H9 (cell line): Measurements from ENCODE around the gene TARBP2. TPM values are rescaled to one million over a fixed set of nuclear protein-coding genes. Genes with fewer than 3 reads are reported as not detected.
A peak's percentile ranks its signal among the peaks of the same experiment; 100 is the strongest.

Source experiments
- DNase-seq: peaks from one replicate; pipeline ENCODE4 v3.0.0-alpha.2; 2017
- H2AFZ ChIP-seq: one replicate; pipeline ENCODE4 v1.6.1; 2013; ENCODE audit warnings: mild to moderate bottlenecking, low read length, control low read depth, moderate library complexity
- H2AK5ac ChIP-seq: 2 replicates; pipeline ENCODE4 v1.6.1; 2013; ENCODE audit warnings: low read length, control low read depth, mixed read lengths; ENCODE audit not compliant: insufficient read length
- H2BK120ac ChIP-seq: one replicate; pipeline ENCODE4 v1.6.1; 2013; ENCODE audit warnings: low read depth, mild to moderate bottlenecking, low read length, control low read depth, inconsistent platforms; ENCODE audit not compliant: poor library complexity, severe bottlenecking
- H2BK12ac ChIP-seq: 2 replicates; pipeline ENCODE4 v1.6.1; 2013; ENCODE audit warnings: low read length, control low read depth, mixed read lengths, low read depth; ENCODE audit not compliant: insufficient read length
- H2BK15ac ChIP-seq: 2 replicates; pipeline ENCODE4 v1.6.1; 2013; ENCODE audit warnings: low read depth, low read length, control low read depth
- H2BK20ac ChIP-seq: one replicate; pipeline ENCODE4 v1.6.1; 2013; ENCODE audit warnings: low read depth, mild to moderate bottlenecking, low read length, control low read depth, inconsistent platforms; ENCODE audit not compliant: poor library complexity, severe bottlenecking
- H2BK5ac ChIP-seq: 2 replicates; pipeline ENCODE4 v1.6.1; 2013; ENCODE audit warnings: low read length, control low read depth, mixed read lengths; ENCODE audit not compliant: insufficient read length
- H3K14ac ChIP-seq: 2 replicates; pipeline ENCODE4 v1.6.1; 2013; ENCODE audit warnings: low read length, control low read depth; ENCODE audit not compliant: insufficient read depth
- H3K18ac ChIP-seq: 2 replicates; pipeline ENCODE4 v1.6.1; 2013; ENCODE audit warnings: low read depth, mild to moderate bottlenecking, mixed read lengths, low read length, control low read depth; ENCODE audit not compliant: insufficient read length
- H3K23ac ChIP-seq: 2 replicates; pipeline ENCODE4 v1.6.1; 2013; ENCODE audit warnings: low read length, control low read depth, mixed read lengths, low read depth; ENCODE audit not compliant: insufficient read length
- H3K23me2 ChIP-seq: 2 replicates; pipeline ENCODE4 v1.6.1; 2013; ENCODE audit warnings: low read depth, mild to moderate bottlenecking, mixed read lengths, low read length, control low read depth; ENCODE audit not compliant: insufficient read length, poor library complexity, severe bottlenecking
- H3K27ac ChIP-seq: 2 replicates; pipeline ENCODE4 v1.5.1; 2013; ENCODE audit warnings: low read length, control low read depth, mixed read lengths, low read depth; ENCODE audit not compliant: insufficient read length
- H3K27me3 ChIP-seq: 2 replicates; pipeline ENCODE4 v1.6.1; 2013; ENCODE audit warnings: low read length, control low read depth, inconsistent platforms; ENCODE audit not compliant: insufficient read depth
- H3K4ac ChIP-seq: 2 replicates; pipeline ENCODE4 v1.6.1; 2013; ENCODE audit warnings: low read depth, mild to moderate bottlenecking, control low read depth, inconsistent platforms, low read length, moderate library complexity
- H3K4me1 ChIP-seq: 2 replicates; pipeline ENCODE4 v1.6.1; 2013; ENCODE audit warnings: low read length, control low read depth, inconsistent platforms; ENCODE audit not compliant: insufficient read depth
- H3K4me2 ChIP-seq: 2 replicates; pipeline ENCODE4 v1.6.1; 2013; ENCODE audit warnings: low read length, control low read depth, mixed read lengths; ENCODE audit not compliant: insufficient read length, insufficient read depth
- H3K56ac ChIP-seq: 2 replicates; pipeline ENCODE4 v1.6.1; 2013; ENCODE audit warnings: low read depth, mild to moderate bottlenecking, mixed read lengths, low read length, control low read depth; ENCODE audit not compliant: insufficient read length
- H3K79me1 ChIP-seq: 2 replicates; pipeline ENCODE4 v1.6.1; 2013; ENCODE audit warnings: low read depth, mild to moderate bottlenecking, moderate library complexity, low read length, control low read depth, inconsistent platforms; ENCODE audit not compliant: insufficient read depth, poor library complexity, severe bottlenecking
- H3K79me2 ChIP-seq: 2 replicates; pipeline ENCODE4 v1.6.1; 2013; ENCODE audit warnings: low read length, control low read depth, inconsistent platforms; ENCODE audit not compliant: insufficient read depth
- H3K9ac ChIP-seq: 2 replicates; pipeline ENCODE4 v1.6.1; 2013; ENCODE audit warnings: low read length, control low read depth, mixed read lengths; ENCODE audit not compliant: insufficient read length; ENCODE audit errors: extremely low read depth
- H3K9me3 ChIP-seq: one replicate; pipeline ENCODE4 v1.6.1; 2013; ENCODE audit warnings: low read depth, low read length, inconsistent platforms; ENCODE audit not compliant: control insufficient read depth
- H3T11ph ChIP-seq: one replicate; pipeline ENCODE4 v1.6.1; 2013; ENCODE audit warnings: mild to moderate bottlenecking, low read length, control low read depth, inconsistent platforms
- H4K20me1 ChIP-seq: one replicate; pipeline ENCODE4 v1.6.1; 2013; ENCODE audit not compliant: control insufficient read depth, insufficient read length, insufficient read depth
- H4K5ac ChIP-seq: 2 replicates; pipeline ENCODE4 v1.6.1; 2013; ENCODE audit warnings: low read depth, mild to moderate bottlenecking, mixed read lengths, low read length, control low read depth; ENCODE audit not compliant: insufficient read length
- H4K8ac ChIP-seq: replicated peaks from 2 replicates; pipeline ENCODE4 v1.6.1; 2013; ENCODE audit warnings: low read length, control low read depth, mixed read lengths, low read depth; ENCODE audit not compliant: insufficient read length
- H4K91ac ChIP-seq: 2 replicates; pipeline ENCODE4 v1.6.1; 2013; ENCODE audit warnings: low read depth, mild to moderate bottlenecking, moderate library complexity, mixed read lengths, low read length, control low read depth; ENCODE audit not compliant: insufficient read length
- H3K27ac Mint-ChIP-seq, 3 experiments: 2 replicates in 2 of 3; 3 replicates in 1 of 3; pipeline ENCODE4 v1.8.0; 2020 to 2021; ENCODE audit warnings: mixed read lengths in 3 of 3, mild to moderate bottlenecking in 1 of 3, moderate library complexity in 1 of 3
- H3K27me3 Mint-ChIP-seq: 2 replicates; pipeline ENCODE4 v1.8.0; 2021; ENCODE audit warnings: low read depth, mild to moderate bottlenecking, moderate library complexity, mixed read lengths
- H3K36me3 Mint-ChIP-seq, 3 experiments: 2 replicates in 2 of 3; 3 replicates in 1 of 3; pipeline ENCODE4 v1.8.0; 2020 to 2021; ENCODE audit warnings: low read depth in 3 of 3, mixed read lengths in 3 of 3; ENCODE audit not compliant: insufficient read depth in 1 of 3
- H3K4me1 Mint-ChIP-seq, 2 experiments: 2 replicates each; pipeline ENCODE4 v1.8.0; 2020; ENCODE audit warnings: mixed read lengths in 2 of 2
- H3K4me3 Mint-ChIP-seq, 2 experiments: 2 replicates in 1 of 2; 3 replicates in 1 of 2; pipeline ENCODE4 v1.8.0; 2020 to 2021; ENCODE audit warnings: mild to moderate bottlenecking in 2 of 2, mixed read lengths in 2 of 2, moderate library complexity in 1 of 2
- H3K9me3 Mint-ChIP-seq, 2 experiments: 2 replicates in 1 of 2; 3 replicates in 1 of 2; pipeline ENCODE4 v1.8.0; 2020; ENCODE audit warnings: mild to moderate bottlenecking in 2 of 2, mixed read lengths in 2 of 2, moderate library complexity in 1 of 2
- WGBS: extraction: QIAGEN DNeasy Blood & Tissue Kit; methylation state at CpG from one replicate; pipeline ENCODE4 v1.1.7; 2013; ENCODE audit warnings: missing lambda C conversion rate, low lambda C conversion rate, mixed read lengths; ENCODE audit not compliant: insufficient read length; ENCODE audit errors: extremely low coverage; 5-methylcytosine and 5-hydroxymethylcytosine counted together
- total RNA-seq: library from RNA; stranded (reverse); gene quantifications from 2 replicates; pipeline ENCODE4 v1.2.1, GENCODE V29; 2021
- TF ChIP-seq, protein P1 (sequence below): fragments of 200-600 bp; sonication (generic); conservative IDR thresholded peaks from 3 replicates; pipeline ENCODE4 v1.8.0; 2021; ENCODE audit warnings: antibody characterized with exemption, mild to moderate bottlenecking

Gene TARBP2
- total RNA-seq, 1 experiment from 2014 or later, result 79.2 TPM

- H2AFZ ChIP-seq, result no peak overlapping the region
- no peak overlapping the region for H4K91ac ChIP-seq
- H2BK20ac ChIP-seq, result no peak overlapping the region
- H3K27ac ChIP-seq, result no peak overlapping the region
- no peak overlapping the region for H3T11ph ChIP-seq
- WGBS, result no CpG with 5 or more reads among the region's 9 CpGs
- no peak overlapping the region for H2BK12ac ChIP-seq
- no peaks in the 10 kb centered on the region for H3K27me3 ChIP-seq
- H3K4me2 ChIP-seq, result peak overlapping the region; percentile 59
- peaks cover 6% of the 10 kb centered on the region; the same call in 1 of the 2 replicates for H3K4me1 ChIP-seq
- H3K9ac ChIP-seq, result no peak overlapping the region
- peaks cover 19 to 42% (median 29%) of the 10 kb centered on the region in 3 experiments for H3K36me3 Mint-ChIP-seq
- peaks cover 20% of the 10 kb centered on the region for H3K23me2 ChIP-seq
- H3K27ac Mint-ChIP-seq, result peak overlapping the region in 2 of 3 experiments; percentile 86 to 94; a peak in 4 of 7 replicates
- H3K79me1 ChIP-seq, result peaks cover 7% of the 10 kb centered on the region
- DNase-seq, result no peak
- H2BK5ac ChIP-seq, result no peak overlapping the region
- no peak overlapping the region for H3K56ac ChIP-seq
- H3K23ac ChIP-seq, result no peak overlapping the region
- H3K9me3 Mint-ChIP-seq, result no peaks in the 10 kb centered on the region
- H2BK15ac ChIP-seq, result no peak overlapping the region
- H3K27me3 Mint-ChIP-seq, result no peaks in the 10 kb centered on the region
- no peak overlapping the region for H4K8ac ChIP-seq
- H3K4me3 Mint-ChIP-seq, result peak overlapping the region; percentile 86 to 90; a peak in 3 of 5 replicates
- no peak overlapping the region for H3K18ac ChIP-seq
- H3K9me3 ChIP-seq, result no peaks in the 10 kb centered on the region
- H3K14ac ChIP-seq, result no peak overlapping the region
- no peak overlapping the region for H2BK120ac ChIP-seq
- H3K4ac ChIP-seq, result no peak overlapping the region
- no peak overlapping the region for H2AK5ac ChIP-seq
- H3K79me2 ChIP-seq, result no peaks in the 10 kb centered on the region; the same call in 1 of the 2 replicates
- H4K20me1 ChIP-seq, result no peaks in the 10 kb centered on the region
- H3K4me1 Mint-ChIP-seq, result peaks cover 27 to 35% of the 10 kb centered on the region in 2 experiments
- TF ChIP-seq, protein P1, sequence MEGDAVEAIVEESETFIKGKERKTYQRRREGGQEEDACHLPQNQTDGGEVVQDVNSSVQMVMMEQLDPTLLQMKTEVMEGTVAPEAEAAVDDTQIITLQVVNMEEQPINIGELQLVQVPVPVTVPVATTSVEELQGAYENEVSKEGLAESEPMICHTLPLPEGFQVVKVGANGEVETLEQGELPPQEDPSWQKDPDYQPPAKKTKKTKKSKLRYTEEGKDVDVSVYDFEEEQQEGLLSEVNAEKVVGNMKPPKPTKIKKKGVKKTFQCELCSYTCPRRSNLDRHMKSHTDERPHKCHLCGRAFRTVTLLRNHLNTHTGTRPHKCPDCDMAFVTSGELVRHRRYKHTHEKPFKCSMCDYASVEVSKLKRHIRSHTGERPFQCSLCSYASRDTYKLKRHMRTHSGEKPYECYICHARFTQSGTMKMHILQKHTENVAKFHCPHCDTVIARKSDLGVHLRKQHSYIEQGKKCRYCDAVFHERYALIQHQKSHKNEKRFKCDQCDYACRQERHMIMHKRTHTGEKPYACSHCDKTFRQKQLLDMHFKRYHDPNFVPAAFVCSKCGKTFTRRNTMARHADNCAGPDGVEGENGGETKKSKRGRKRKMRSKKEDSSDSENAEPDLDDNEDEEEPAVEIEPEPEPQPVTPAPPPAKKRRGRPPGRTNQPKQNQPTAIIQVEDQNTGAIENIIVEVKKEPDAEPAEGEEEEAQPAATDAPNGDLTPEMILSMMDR, result no peak
- H4K5ac ChIP-seq, result no peak overlapping the region
These were observed 1.2 kb downstream of the TARBP2 start for GRCh38 chr12:53502331-53502730.
